K562 (cell line): ENCODE results near the gene CRAT. TPM values are rescaled to one million over a fixed set of nuclear protein-coding genes. Genes with fewer than 3 reads are reported as not detected.

Experiments
- ATAC-seq: fragments of 200-7000 bp; cut with Tn5 transposase; 3 replicates; pipeline ENCODE4 v1.9.1; 2020; ENCODE audit warnings: moderate library complexity
- BruUV-seq: library from RNA; stranded (reverse); fragments of 400-500 nt; replicated peaks from 2 replicates; lab custom pipeline; 2021; lab: Mats Ljungman, UMichigan
- CTCF ChIA-PET: fragments of 300-600 bp; formaldehyde crosslinking; extraction: SDS; loops from one replicate; lab custom pipeline; 2021; ENCODE audit warnings: low intra/inter-chr PET ratio; lab: Yijun Ruan, JAX
- POLR2A ChIA-PET: fragments of 300-600, 350-650 bp; sonication (Branson Sonifier 250); formaldehyde crosslinking; extraction: SDS; loops from one replicate; lab custom pipeline; 2021; ENCODE audit warnings: antibody characterized with exemption, inconsistent platforms; lab: Yijun Ruan, JAX
- DNase-seq, 4 experiments: peaks; one replicate each; pipeline versions ENCODE4 v3.0.0 to v3.0.0-alpha.2; 2011 to 2018; ENCODE audit warnings: low spot score in 3 of 4, mixed read lengths in 3 of 4; ENCODE audit errors: extremely low read depth in 1 of 4
- FAIRE-seq: peaks from 2 replicates; lab custom pipeline; 2011; peaks lifted over from hg19 to GRCh38; lab: Jason Lieb, UNC
- H2AFZ ChIP-seq: 2 replicates; pipeline ENCODE4 v1.6.0; 2011; ENCODE audit warnings: low read depth, low read length, control low read depth, inconsistent platforms
- H3K27ac ChIP-seq: fragments of 200-600 bp; 3 replicates; pipeline ENCODE4 v1.8.0; 2011; ENCODE audit warnings: low read depth, mild to moderate bottlenecking, control low read depth, inconsistent platforms, low read length, moderate library complexity, mixed read lengths; ENCODE audit errors: extremely low read depth
- H3K27me3 ChIP-seq, 2 experiments: fragments of 300-600 bp in 1 of 2; 2 replicates in 1 of 2; 3 replicates in 1 of 2; pipeline versions ENCODE4 v1.6.0 to v1.8.0; 2011; ENCODE audit warnings: inconsistent platforms in 2 of 2, low read length in 2 of 2, mild to moderate bottlenecking in 1 of 2, mixed read lengths in 1 of 2, moderate library complexity in 1 of 2; ENCODE audit not compliant: control insufficient read depth in 2 of 2, insufficient read depth in 2 of 2
- H3K36me3 ChIP-seq: fragments of 300-600 bp; 3 replicates; pipeline ENCODE4 v1.8.0; 2011; ENCODE audit warnings: mild to moderate bottlenecking, low read length, inconsistent platforms; ENCODE audit not compliant: control insufficient read depth, insufficient read depth
- H3K4me1 ChIP-seq, 2 experiments: fragments of 200-600 bp in 1 of 2; replicated peaks in 1 of 2; 2 replicates in 1 of 2; 3 replicates in 1 of 2; pipeline versions ENCODE4 v1.5.1 to v1.8.0; 2011; ENCODE audit warnings: inconsistent platforms in 2 of 2, low read length in 2 of 2, mild to moderate bottlenecking in 1 of 2, mixed read lengths in 1 of 2, moderate library complexity in 1 of 2; ENCODE audit not compliant: control insufficient read depth in 2 of 2, insufficient read depth in 2 of 2
- H3K4me2 ChIP-seq: 2 replicates; pipeline ENCODE4 v1.6.1; 2011; ENCODE audit warnings: low read length, control low read depth, inconsistent platforms, mixed read lengths; ENCODE audit not compliant: insufficient read depth
- H3K4me3 ChIP-seq: fragments of 200-600 bp; sonication (generic), shearing (Covaris generic); 2 replicates; pipeline ENCODE4 v1.5.1; 2016; ENCODE audit warnings: control low read depth, inconsistent platforms
- H3K79me2 ChIP-seq: fragments of 200-600 bp; 3 replicates; pipeline ENCODE4 v1.8.0; 2011; ENCODE audit warnings: low read length, inconsistent platforms; ENCODE audit not compliant: control insufficient read depth, insufficient read depth
- H3K9ac ChIP-seq, 2 experiments: 2 replicates each; pipeline versions ENCODE4 v1.6.0 to v1.6.1; 2011; ENCODE audit warnings: low read depth in 2 of 2, low read length in 2 of 2, control low read depth in 1 of 2, inconsistent platforms in 1 of 2, mild to moderate bottlenecking in 1 of 2, mixed read lengths in 1 of 2; ENCODE audit not compliant: insufficient read depth in 1 of 2
- H3K9me1 ChIP-seq: one replicate; pipeline ENCODE4 v1.6.0; 2011; ENCODE audit warnings: inconsistent platforms, mild to moderate bottlenecking, low read length, moderate library complexity; ENCODE audit not compliant: control insufficient read depth, insufficient read depth
- H3K9me3 ChIP-seq: replicated peaks from 2 replicates; pipeline ENCODE4 v1.5.1; 2011; ENCODE audit warnings: low read depth, low read length, inconsistent platforms; ENCODE audit not compliant: control insufficient read depth, insufficient read depth
- H4K20me1 ChIP-seq: replicated peaks from 2 replicates; pipeline ENCODE4 v1.6.1; 2011; ENCODE audit warnings: low read length, inconsistent platforms, mixed read lengths; ENCODE audit not compliant: control insufficient read depth, insufficient read depth
- CBX8 ChIP-seq: fragments of 200-600 bp; sonication (generic); IDR thresholded peaks from 2 replicates; pipeline ENCODE4 v1.6.1; 2012; ENCODE audit warnings: borderline replicate concordance, mixed run types, low read depth, mild to moderate bottlenecking, moderate library complexity, mixed read lengths, low read length, control low read depth, inconsistent platforms; ENCODE audit not compliant: poor library complexity, severe bottlenecking; ENCODE audit errors: extremely low read depth
- COPS2 ChIP-seq: fragments of 450-650 bp; conservative IDR thresholded peaks from 2 replicates; pipeline ENCODE4 v1.6.1; 2016; ENCODE audit warnings: mild to moderate bottlenecking, moderate library complexity
- NFATC3 ChIP-seq: fragments of 450-650 bp; IDR thresholded peaks from 2 replicates; pipeline ENCODE4 v1.6.1; 2017; ENCODE audit warnings: mild to moderate bottlenecking
- NR1H2 ChIP-seq: sonication (generic); formaldehyde crosslinking; IDR thresholded peaks from 2 replicates; pipeline ENCODE4 v1.4.0; 2020; ENCODE audit warnings: mild to moderate bottlenecking, missing genetic modification reagents
- PRMT5 ChIP-seq: sonication (generic); formaldehyde crosslinking; IDR thresholded peaks from 2 replicates; pipeline ENCODE4 v1.5.0; 2020; ENCODE audit warnings: missing genetic modification reagents
- PRPF4 ChIP-seq: fragments of 200-400 bp; formaldehyde crosslinking; IDR thresholded peaks from one replicate; pipeline ENCODE4 v1.6.1; 2017; ENCODE audit warnings: low read length, low read depth, mild to moderate bottlenecking; ENCODE audit not compliant: insufficient read depth, poor library complexity, severe bottlenecking
- TRIM28 ChIP-seq: fragments of 450-650 bp; IDR thresholded peaks from 2 replicates; pipeline ENCODE4 v1.6.1; 2017
- ZNF134 ChIP-seq: fragments of 250-450 bp; sonication (Bioruptor Pico); conservative IDR thresholded peaks from 2 replicates; pipeline ENCODE4 v1.4.0; 2020
- ZNF224 ChIP-seq: sonication (generic); formaldehyde crosslinking; IDR thresholded peaks from 2 replicates; pipeline ENCODE4 v1.8.0; 2022; ENCODE audit warnings: mild to moderate bottlenecking, missing genetic modification reagents
- ZNF408 ChIP-seq: fragments of 250-450 bp; sonication (Bioruptor Pico); IDR thresholded peaks from 2 replicates; pipeline ENCODE4 v1.4.0; 2020; ENCODE audit warnings: low read depth, mild to moderate bottlenecking, moderate library complexity
- WGBS: fragments of 100-300 bp; shearing (Covaris generic); methylation state at CpG from one replicate; pipeline ENCODE4 v1.1.6; 2016; ENCODE audit warnings: low coverage, mixed read lengths; ENCODE audit not compliant: insufficient coverage; ENCODE audit errors: missing lambda C conversion rate; 5-methylcytosine and 5-hydroxymethylcytosine counted together
- in situ Hi-C: fragments of 300-500 bp; cut with MboI; formaldehyde crosslinking; loops from 4 replicates; pipeline ENCODE4 v1.15.0; 2018; ENCODE audit warnings: inconsistent platforms, mixed read lengths
- intact Hi-C: fragments of 100-400 bp; cut with micrococcal nuclease; formaldehyde crosslinking; loops from 2 replicates; pipeline ENCODE4 v1.14.2; 2022
- polyA plus RNA-seq, 8 experiments: library from polyadenylated mRNA; depleted of rRNA in 4 of 8; stranded (reverse) in 5 of 8; unstranded in 3 of 8; fragments of >200 nt; fragmentation: Nextera tagmentation in 2 of 8; fragmentation: Illumina TruSeq in 1 of 8; extraction: Ambion mirVana in 2 of 8; extraction: Trizol in 1 of 8; gene quantifications; 2 replicates each; pipeline versions ENCODE4 v1.2.1 to v1.2.3, GENCODE V29; 2011 to 2014; ENCODE audit warnings: inconsistent platforms in 1 of 8, missing spikeins in 1 of 8
- total RNA-seq, 7 experiments: library from RNA; depleted of rRNA in 6 of 7; stranded (reverse); fragments of >200 nt in 6 of 7; fragmentation: Illumina TruSeq in 2 of 7; extraction: Trizol in 2 of 7; gene quantifications; 2 replicates each; pipeline versions ENCODE4 v1.2.1 to v1.2.3, GENCODE V29; 2011 to 2021; ENCODE audit warnings: low replicate concordance in 1 of 7
- TF ChIP-seq, protein P1 (sequence below), 2 experiments: fragments of 450-650 bp in 1 of 2; IDR thresholded peaks; 2 replicates each; pipeline ENCODE4 v1.6.1; 2011 to 2017; ENCODE audit warnings: low read depth in 2 of 2, antibody characterized with exemption in 1 of 2, borderline replicate concordance in 1 of 2, low read length in 1 of 2, mild to moderate bottlenecking in 1 of 2, mixed read lengths in 1 of 2; ENCODE audit not compliant: control insufficient read depth in 1 of 2
- TF ChIP-seq, protein P2 (sequence below): fragments of 450-650 bp; IDR thresholded peaks from 2 replicates; pipeline ENCODE4 v1.7.1; 2018; ENCODE audit warnings: mild to moderate bottlenecking, low read depth; ENCODE audit not compliant: partially characterized antibody
- TF ChIP-seq, protein P3 (sequence below): fragments of 250-450 bp; sonication (Bioruptor Pico); IDR thresholded peaks from 2 replicates; pipeline ENCODE4 v1.4.0; 2020; ENCODE audit warnings: mild to moderate bottlenecking, moderate library complexity
- TF ChIP-seq, protein P4 (sequence below): sonication (generic); formaldehyde crosslinking; IDR thresholded peaks from 2 replicates; pipeline ENCODE4 v1.9.0; 2022; ENCODE audit warnings: mild to moderate bottlenecking, missing genetic modification reagents

Gene CRAT
- total and polyA plus RNA-seq, 9 of the 15 experiments (the other 6 are each of a cell fraction or from before 2014, with no cell fraction given): 0.20 to 13.8 (median 5.4) TPM

DNA sequence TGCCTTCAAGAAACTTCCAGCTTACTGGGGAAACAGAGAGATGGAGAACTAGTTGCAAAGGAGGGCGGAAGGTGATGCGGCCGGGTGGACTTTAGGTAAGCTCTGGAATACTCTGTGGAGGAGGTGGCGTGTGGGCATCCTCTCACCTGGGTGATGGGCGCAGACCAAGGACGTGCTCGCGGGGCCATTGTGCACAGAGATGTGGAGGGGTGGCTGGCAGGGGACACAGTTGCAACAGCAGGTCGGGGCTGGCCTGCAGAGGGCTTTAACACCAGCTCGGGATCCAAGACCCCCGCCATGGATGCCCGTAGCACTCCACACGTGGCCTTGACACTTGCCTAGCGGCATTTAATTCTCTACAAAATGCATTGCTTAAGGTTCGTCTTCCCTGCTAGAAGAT, 40.9 kb upstream of the CRAT start:
- CTCF ChIA-PET: no interaction called here
- TF ChIP-seq ZNF134 (CRISPR knock-in tag) (no peak), PRMT5 (no peak), TRIM28 (no peak), CBX8 (no peak), ZNF408 (CRISPR knock-in tag) (no peak), COPS2 (no peak), NR1H2 (CRISPR knock-in tag) (no peak), PRPF4 (no peak), NFATC3 (no peak), ZNF224 (CRISPR knock-in tag) (no peak)
- TF ChIP-seq, protein P1, sequence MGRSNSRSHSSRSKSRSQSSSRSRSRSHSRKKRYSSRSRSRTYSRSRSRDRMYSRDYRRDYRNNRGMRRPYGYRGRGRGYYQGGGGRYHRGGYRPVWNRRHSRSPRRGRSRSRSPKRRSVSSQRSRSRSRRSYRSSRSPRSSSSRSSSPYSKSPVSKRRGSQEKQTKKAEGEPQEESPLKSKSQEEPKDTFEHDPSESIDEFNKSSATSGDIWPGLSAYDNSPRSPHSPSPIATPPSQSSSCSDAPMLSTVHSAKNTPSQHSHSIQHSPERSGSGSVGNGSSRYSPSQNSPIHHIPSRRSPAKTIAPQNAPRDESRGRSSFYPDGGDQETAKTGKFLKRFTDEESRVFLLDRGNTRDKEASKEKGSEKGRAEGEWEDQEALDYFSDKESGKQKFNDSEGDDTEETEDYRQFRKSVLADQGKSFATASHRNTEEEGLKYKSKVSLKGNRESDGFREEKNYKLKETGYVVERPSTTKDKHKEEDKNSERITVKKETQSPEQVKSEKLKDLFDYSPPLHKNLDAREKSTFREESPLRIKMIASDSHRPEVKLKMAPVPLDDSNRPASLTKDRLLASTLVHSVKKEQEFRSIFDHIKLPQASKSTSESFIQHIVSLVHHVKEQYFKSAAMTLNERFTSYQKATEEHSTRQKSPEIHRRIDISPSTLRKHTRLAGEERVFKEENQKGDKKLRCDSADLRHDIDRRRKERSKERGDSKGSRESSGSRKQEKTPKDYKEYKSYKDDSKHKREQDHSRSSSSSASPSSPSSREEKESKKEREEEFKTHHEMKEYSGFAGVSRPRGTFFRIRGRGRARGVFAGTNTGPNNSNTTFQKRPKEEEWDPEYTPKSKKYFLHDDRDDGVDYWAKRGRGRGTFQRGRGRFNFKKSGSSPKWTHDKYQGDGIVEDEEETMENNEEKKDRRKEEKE (IDR thresholded peaks at IDR 0.05; ENCODE audit: borderline replicate concordance in 1 of 2, control insufficient read depth in 1 of 2, low read depth in 2 of 2, low read length in 1 of 2): no peak
- TF ChIP-seq, protein P2, sequence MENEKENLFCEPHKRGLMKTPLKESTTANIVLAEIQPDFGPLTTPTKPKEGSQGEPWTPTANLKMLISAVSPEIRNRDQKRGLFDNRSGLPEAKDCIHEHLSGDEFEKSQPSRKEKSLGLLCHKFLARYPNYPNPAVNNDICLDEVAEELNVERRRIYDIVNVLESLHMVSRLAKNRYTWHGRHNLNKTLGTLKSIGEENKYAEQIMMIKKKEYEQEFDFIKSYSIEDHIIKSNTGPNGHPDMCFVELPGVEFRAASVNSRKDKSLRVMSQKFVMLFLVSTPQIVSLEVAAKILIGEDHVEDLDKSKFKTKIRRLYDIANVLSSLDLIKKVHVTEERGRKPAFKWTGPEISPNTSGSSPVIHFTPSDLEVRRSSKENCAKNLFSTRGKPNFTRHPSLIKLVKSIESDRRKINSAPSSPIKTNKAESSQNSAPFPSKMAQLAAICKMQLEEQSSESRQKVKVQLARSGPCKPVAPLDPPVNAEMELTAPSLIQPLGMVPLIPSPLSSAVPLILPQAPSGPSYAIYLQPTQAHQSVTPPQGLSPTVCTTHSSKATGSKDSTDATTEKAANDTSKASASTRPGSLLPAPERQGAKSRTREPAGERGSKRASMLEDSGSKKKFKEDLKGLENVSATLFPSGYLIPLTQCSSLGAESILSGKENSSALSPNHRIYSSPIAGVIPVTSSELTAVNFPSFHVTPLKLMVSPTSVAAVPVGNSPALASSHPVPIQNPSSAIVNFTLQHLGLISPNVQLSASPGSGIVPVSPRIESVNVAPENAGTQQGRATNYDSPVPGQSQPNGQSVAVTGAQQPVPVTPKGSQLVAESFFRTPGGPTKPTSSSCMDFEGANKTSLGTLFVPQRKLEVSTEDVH: no peak
- TF ChIP-seq, protein P3, sequence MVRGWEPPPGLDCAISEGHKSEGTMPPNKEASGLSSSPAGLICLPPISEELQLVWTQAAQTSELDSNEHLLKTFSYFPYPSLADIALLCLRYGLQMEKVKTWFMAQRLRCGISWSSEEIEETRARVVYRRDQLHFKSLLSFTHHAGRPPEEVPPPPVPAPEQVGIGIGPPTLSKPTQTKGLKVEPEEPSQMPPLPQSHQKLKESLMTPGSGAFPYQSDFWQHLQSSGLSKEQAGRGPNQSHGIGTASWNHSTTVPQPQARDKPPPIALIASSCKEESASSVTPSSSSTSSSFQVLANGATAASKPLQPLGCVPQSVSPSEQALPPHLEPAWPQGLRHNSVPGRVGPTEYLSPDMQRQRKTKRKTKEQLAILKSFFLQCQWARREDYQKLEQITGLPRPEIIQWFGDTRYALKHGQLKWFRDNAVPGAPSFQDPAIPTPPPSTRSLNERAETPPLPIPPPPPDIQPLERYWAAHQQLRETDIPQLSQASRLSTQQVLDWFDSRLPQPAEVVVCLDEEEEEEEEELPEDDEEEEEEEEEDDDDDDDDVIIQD (CRISPR knock-in tag): no peak
- TF ChIP-seq, protein P4, sequence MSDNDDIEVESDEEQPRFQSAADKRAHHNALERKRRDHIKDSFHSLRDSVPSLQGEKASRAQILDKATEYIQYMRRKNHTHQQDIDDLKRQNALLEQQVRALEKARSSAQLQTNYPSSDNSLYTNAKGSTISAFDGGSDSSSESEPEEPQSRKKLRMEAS: no peak
- no TSS peak for BruUV-seq

More for the DNA sequence above, 40.9 kb upstream of the CRAT start:
- Histone ChIP-seq H3K4me2 (no peak overlapping the region), H3K79me2 (no peaks in the 10 kb centered on the region), H3K27me3 (no peaks in the 10 kb centered on the region), H3K9me3 (no peaks in the 10 kb centered on the region), H3K36me3 (peaks cover 16% of the 10 kb centered on the region; the same call in 1 of the 3 replicates), H4K20me1 (no peaks in the 10 kb centered on the region), H3K4me3 (no peak overlapping the region), H3K9ac (no peak overlapping the region), H3K27ac (no peak overlapping the region), H3K4me1 (peaks cover 0 to 22% of the 10 kb centered on the region in 2 experiments; a peak in 1 of 5 replicates), H2AFZ (no peak overlapping the region), H3K9me1 (no peaks in the 10 kb centered on the region)
- ATAC-seq (no peak), FAIRE-seq (no peak), DNase-seq (no peak)
- WGBS: 88% methylated on average over 15 of the region's 15 CpGs
- intact Hi-C loops: no loop called here
- POLR2A ChIA-PET: interaction anchor here (0.7 to 2.0 kb wide), 4 partner anchors 10 to 227 kb away, joined by 3 to 7 read pairs (median 4); no protein-coding TSS in a partner anchor
- in situ Hi-C loops: no loop called here
